Esophagus mucosa (tissue), 1 donor: ENCODE measurements around the gene MGST1. TPM values are rescaled to one million over a fixed set of nuclear protein-coding genes. Genes with fewer than 3 reads are reported as not detected.
"Not testable (repeated sequence)": the region's sequence is repeated elsewhere in the genome, so short reads cannot be mapped to it uniquely, and the experiment has no call there.

Source experiments
- ATAC-seq: fragments of 200-7000 bp; cut with Tn5 transposase; one replicate; pipeline ENCODE4 v1.9.1; 2020
- total RNA-seq: library from RNA; stranded (reverse); gene quantifications from one replicate; pipeline ENCODE4 v1.2.4, GENCODE V29; 2023
- donor health status: DM: yes; HTN: yes; CAD: no.

Gene MGST1
- total RNA-seq, 1 donor from 2014 or later: 145 TPM

GRCh38 chr12:16358878-16359277 lies 11.4 kb downstream of the MGST1 start:
- ATAC-seq: no peak

- peak; percentile 36 for ATAC-seq
These were observed 12.4 kb downstream of the MGST1 start for GRCh38 chr12:16359512-16360491.

GRCh38 chr12:16361142-16361783 lies 13.8 kb downstream of the MGST1 start:
- ATAC-seq: no peak

- ATAC-seq: no peak
These were observed 15.1 kb downstream of the MGST1 start for GRCh38 chr12:16362550-16362949.

- ATAC-seq: peak; percentile 55
These were observed 21.7 kb downstream of the MGST1 start for GRCh38 chr12:16369156-16369555.

GRCh38 chr12:16370096-16370495 lies 22.7 kb downstream of the MGST1 start:
- ATAC-seq: no peak

- not testable (repeated sequence) for ATAC-seq
These were observed 35.3 kb downstream of the MGST1 start for GRCh38 chr12:16382652-16383312.

- no peak for ATAC-seq
These were observed 37.3 kb downstream of the MGST1 start for GRCh38 chr12:16384732-16385131.

- ATAC-seq: peak; percentile 47
These were observed 38.6 kb downstream of the MGST1 start for GRCh38 chr12:16385782-16386646.

- ATAC-seq: no peak
These were observed 40.5 kb downstream of the MGST1 start for GRCh38 chr12:16387919-16388318.

- ATAC-seq: no peak
These were observed 42.1 kb downstream of the MGST1 start for GRCh38 chr12:16389594-16389993.

GRCh38 chr12:16392846-16393535 lies 45.5 kb downstream of the MGST1 start:
- ATAC-seq: no peak

GRCh38 chr12:16399101-16399500 lies 51.7 kb downstream of the MGST1 start:
- no peak for ATAC-seq

- ATAC-seq: not testable (repeated sequence)
These were observed 54.4 kb downstream of the MGST1 start for GRCh38 chr12:16401835-16402234.

- ATAC-seq: no peak
These were observed 59.9 kb downstream of the MGST1 start for GRCh38 chr12:16407346-16407745.

Other genes with a start within 250 kb of the MGST1 start
- not detected for gene SLC15A5, start 70.0 kb upstream of the MGST1 start, total RNA-seq